GM19023 (cell line): ENCODE results near the gene BTBD16.

Source experiments
- ATAC-seq: cut with Tn5 transposase; IDR thresholded peaks from one replicate; pipeline ENCODE4 v1.9.1; 2021; ENCODE audit warnings: mild to moderate bottlenecking, moderate library complexity; ENCODE audit not compliant: unreplicated experiment

The BTBD16 gene

GRCh38 chr10:122362621-122363020 lies 91.5 kb downstream of the BTBD16 start:
- ATAC-seq = no peak

- no peak for ATAC-seq
These were observed 92.2 kb downstream of the BTBD16 start for GRCh38 chr10:122363311-122363710.

DNA sequence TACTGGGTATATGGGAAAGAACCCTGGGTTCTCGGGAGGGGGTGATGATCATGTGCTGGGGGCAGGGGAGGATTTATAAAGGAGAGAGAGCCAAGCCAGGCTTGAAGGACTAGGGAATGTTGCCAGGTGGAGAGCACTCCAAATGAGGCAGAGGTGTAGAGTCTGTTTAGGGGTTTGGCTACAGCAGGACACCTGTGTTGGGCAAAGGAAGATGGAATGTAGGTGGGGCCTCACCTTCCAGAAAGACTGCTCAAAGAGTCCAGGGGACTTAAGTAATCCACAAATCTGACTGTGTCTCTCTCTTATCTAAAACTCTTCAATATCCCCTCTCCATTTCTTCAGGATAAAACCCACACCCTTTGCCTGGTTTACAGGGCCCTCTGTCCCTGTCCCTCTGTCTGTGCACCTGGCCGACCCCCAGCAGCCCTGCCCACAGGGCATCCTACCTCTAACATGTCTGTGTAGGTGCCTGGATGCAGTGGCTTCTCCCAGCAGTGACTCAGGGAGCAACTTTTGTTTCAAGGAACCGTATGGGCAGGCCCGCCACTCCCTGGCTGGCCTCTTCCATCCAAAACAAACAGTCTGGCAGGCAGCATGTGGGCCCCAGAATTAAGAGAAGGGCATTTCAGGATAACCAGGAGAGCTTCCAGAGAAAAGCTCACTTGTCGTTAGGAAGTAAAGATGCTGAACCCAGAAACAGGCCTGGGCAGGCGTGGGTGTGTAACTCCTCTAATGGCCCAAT lies 92.8 kb downstream of the BTBD16 start:
- ATAC-seq = no peak

- ATAC-seq = no peak
These were observed 97.6 kb downstream of the BTBD16 start for GRCh38 chr10:122368502-122369254.

DNA sequence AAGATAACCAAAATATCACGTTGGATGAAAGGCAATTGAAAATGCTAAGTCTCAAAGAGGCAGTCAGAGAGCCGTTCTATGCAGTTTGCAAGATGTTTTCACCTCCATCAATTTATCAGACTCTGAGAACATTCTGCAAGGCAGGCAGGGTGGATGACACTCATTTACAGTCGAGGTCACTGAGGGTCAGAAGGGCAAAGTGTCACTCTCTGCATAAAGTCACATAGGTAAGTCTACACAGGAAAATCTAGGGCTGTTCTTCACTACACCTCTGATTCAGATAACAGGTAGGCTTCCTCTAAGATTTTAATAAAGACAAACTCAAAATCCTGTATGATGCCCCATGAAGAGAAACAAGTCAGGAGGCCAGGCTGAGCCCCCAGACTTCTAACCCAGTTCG lies 102.0 kb downstream of the BTBD16 start:
- no peak for ATAC-seq

DNA sequence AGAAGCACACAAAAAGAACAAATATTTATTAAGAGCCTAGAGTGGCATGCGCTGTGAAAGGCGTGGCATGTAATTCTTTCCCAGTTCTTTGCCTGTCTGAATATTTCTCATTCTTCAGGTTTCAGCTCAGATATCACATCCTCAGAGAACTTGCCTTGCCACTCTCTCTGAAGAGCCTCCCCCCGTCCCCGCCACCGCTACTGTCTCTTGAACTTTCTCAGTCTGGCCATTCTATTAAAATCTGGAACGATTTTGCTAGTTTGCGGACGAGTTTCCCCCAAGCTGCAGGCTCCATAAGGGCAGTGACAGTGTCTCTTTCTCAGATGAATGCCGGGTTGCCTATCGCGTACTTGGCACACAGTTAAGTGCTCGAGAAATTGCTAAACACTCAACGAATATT lies 102.6 kb downstream of the BTBD16 start:
- no peak for ATAC-seq

- peak; percentile 89 for ATAC-seq
These were observed 103.3 kb downstream of the BTBD16 start, which contains the start of gene PLEKHA1 for GRCh38 chr10:122374237-122374858. Gene PLEKHA1 (plus strand): TSS chr10:122374708. CDS start chr10:122393201, 18,493 bp downstream.

DNA sequence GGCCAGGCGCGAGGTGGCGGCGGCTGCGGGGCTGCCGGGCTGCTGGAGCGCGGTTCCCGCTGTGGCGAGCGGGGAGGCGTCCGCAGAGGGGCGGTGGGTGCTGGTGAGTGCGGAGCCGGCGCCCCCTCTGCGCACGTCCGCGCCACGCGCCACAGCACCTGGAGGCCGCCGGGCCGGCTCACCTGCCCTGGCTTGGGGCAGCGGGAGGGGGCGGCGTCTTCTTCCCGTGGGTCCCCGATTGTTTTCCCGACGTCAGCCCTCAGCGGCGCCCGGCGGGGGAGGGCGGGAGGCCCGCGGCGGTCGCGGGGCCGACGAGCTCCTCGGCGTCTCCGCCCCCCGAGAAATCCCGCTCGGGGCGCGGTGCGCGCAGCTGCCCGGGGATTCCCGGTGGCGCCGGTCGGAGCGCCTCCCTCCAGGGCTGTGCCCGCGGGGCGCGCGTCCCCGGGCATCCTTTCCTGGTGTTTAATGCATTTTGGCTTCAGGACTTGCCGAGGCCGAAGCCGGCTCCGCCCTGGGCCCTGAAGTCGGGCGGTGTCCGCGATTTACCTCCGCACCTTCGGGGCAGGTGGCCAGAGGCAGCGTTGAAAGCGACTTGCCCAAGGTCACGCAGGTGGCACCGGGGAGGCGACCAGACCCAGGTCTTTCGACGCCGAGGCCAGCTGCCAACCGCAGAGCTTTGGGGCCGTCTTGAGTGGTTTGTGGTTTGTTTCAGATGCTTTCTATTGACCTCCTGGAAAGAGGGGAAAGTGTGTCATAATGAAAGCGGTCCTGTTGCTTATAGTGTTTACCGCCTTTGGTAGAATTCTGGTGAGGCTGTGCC lies 104.0 kb downstream of the BTBD16 start:
- peak; percentile 36 for ATAC-seq

- ATAC-seq = no peak
These were observed 104.6 kb downstream of the BTBD16 start for GRCh38 chr10:122375679-122376160.

DNA sequence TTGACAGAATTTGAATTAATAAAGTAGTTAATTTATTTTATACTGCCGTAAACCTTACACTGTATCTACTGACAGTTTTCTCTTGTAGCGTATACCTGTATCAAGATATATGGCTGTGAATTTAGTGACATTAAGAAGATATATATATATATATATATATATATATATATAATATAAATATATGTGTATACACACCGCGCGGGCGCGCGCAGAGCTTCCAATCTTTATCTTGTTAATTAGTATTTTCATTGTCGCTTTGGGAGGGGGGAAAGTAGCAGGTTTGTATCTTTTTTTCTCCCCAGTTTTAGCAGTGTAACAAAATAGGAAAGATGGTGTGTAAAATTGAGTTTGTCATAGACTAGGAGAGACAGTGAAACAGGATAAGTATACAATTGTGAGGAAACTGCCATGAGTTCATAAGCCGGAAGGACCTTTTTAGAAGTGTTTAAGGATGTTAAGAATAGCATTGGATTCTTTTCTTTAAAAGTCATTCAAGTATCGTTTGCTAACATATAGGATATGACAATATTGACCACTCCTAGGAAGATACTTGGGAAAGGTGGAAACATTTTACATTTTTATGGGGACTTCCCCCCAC lies 105.4 kb downstream of the BTBD16 start:
- no peak for ATAC-seq

DNA sequence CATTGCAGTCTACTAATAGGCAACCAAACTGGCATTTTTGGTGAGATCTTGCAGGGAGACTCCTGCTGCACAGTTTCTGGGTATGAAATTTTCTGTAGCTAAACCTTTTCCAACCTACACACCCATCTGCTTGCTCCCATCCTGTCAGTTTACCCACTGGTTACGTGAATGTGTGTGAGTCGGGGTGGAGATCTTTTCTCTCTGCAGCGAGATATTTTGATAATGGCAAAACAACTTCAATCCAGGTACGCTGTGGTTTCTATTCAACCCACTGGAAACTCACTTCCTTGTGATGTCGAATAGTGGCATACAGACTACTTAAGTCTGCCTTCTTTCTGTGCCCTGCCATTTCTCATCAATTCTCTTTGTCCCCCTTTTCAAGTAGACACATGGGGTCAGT lies 107.9 kb downstream of the BTBD16 start:
- ATAC-seq = no peak

DNA sequence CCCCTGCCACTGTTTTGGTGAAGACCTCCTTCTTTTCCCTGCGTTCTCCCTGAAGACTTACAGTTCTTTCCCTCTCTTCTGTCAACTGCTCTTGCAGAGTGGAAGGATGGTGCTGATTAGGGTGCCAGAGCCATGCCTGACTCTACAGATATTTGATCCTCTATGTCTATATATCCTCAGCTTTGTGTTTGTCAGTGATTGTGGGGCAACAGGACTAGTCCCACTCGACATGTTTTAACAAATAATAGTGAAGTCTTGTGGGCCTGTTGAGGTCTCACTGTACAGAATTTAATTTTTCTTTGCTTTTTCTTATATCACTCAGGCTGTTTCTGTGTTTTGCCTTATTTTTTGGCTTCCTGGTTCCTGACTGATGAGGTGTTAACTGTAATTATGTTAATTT lies 108.4 kb downstream of the BTBD16 start:
- no peak for ATAC-seq

DNA sequence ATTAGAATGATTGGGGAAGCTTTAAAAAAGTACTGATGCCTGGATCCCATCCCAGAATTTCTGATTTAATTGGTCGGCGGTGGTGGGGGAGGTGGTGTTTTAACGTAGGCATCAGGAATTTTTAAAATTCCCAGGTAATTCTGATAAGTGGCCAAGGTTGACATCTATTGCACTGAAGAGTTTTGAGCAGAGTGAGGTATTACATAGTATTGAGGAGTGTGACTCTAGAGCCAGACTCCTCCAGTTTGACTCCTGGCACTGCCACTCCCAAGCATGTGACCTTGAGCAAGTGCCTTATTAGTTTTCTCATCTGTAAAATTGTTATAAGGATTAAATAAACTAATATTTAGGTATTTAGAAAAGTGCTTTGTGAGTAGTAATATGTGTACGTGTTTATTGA lies 109.6 kb downstream of the BTBD16 start:
- ATAC-seq = no peak

DNA sequence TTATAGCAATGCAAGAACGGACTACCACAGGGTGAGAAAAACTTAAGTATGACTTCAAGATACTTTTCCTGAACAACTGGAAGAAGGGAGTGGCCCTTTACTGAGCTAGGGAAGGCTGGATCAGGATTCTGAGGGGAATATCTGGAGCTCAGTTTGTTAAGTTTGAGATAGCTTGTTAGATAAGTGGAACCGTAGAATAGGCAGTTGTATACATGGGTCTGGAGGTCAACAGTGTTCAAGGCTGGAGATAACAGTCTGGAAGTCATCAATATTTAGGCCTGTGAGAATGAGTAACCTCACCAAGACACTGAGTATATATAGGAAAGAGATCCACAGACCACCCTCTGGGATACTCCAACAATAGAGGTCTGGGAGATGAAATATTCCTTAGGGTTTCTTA lies 110.6 kb downstream of the BTBD16 start:
- ATAC-seq = no peak

DNA sequence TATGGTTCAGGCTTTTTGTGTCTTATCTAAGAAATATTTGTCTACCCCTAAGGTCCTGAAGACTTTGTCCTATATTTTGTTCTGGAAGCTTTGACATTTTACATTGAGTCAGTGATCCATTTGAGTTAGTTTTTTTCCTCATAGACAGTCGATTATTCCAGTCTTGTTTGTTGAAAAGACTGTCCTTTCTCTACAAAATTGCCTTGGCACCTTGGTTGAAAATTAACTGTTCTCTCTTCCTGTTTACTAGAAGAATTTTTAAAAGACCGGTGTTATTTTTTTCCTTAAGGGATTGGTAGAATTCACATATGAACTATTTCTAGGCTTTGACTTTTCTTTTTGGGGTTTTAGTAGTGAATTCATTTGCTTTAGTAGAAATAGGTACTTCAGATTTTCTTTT lies 115.4 kb downstream of the BTBD16 start:
- ATAC-seq = no peak

DNA sequence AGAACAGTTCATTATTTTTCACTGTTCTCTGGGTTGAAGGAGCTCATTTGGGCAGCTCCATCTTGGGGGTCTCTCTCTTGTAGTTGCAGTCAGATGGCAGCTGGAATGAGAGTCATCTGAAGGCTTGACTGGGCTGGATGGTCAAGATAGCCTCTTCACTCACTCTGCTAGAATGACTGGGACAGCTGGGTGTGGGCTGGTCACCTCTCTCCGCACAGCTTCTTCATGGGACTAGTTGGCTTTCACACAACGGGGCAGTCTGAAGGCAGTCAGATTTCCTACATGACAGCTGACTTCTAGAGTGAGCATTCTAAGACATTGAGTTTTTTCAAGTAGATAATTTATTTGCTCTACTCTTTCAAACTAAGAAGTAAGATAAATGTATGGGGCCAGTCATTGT lies 116.5 kb downstream of the BTBD16 start:
- ATAC-seq = no peak
